ENCODE measurements around the gene CYB5A.

- no peak for TF ChIP-seq CTCF (IDR thresholded peaks at IDR 0.05)
- TF ChIP-seq POLR2A (IDR thresholded peaks at IDR 0.05): no peak
Observed at GRCh38 chr18:74221081-74221480, 70.7 kb downstream of the CYB5A start.
